Spleen (tissue), 7 donors: ENCODE data around the gene MMRN2.

Experiments
- POLR2A ChIP-seq, 3 donors: fragments of 450-650 bp; IDR thresholded peaks; one replicate each; pipeline ENCODE4 v1.5.1; 2017; ENCODE audit warnings: antibody characterized with exemption in 3 of 3, mild to moderate bottlenecking in 1 of 3
- POLR2AphosphoS5 ChIP-seq, 3 donors: sonication (generic); formaldehyde crosslinking; IDR thresholded peaks; one replicate each; pipeline ENCODE4 v1.5.1; 2017; ENCODE audit warnings: antibody characterized with exemption in 3 of 3
- TF ChIP-seq, protein P1 (sequence below), 11 experiments: fragments of 200-600 bp in 7 of 11; fragments of 450-650 bp in 4 of 11; sonication (generic) in 4 of 11; IDR thresholded peaks in 8 of 11; conservative IDR thresholded peaks in 3 of 11; 1 replicate in 7 of 11; 2 replicates in 4 of 11; pipeline versions ENCODE4 v1.4.0 to v1.8.0; 2016 to 2021; ENCODE audit warnings: antibody characterized with exemption in 11 of 11, inconsistent platforms in 4 of 11, mild to moderate bottlenecking in 1 of 11
- donor health status: DM: no; HTN: no; CAD: no; lungs with moderate emphysema.
- donor health status: DM: no; HTN: no; CAD: no.
- donor health status: DM: no; HTN: no; CAD: no.

DNA sequence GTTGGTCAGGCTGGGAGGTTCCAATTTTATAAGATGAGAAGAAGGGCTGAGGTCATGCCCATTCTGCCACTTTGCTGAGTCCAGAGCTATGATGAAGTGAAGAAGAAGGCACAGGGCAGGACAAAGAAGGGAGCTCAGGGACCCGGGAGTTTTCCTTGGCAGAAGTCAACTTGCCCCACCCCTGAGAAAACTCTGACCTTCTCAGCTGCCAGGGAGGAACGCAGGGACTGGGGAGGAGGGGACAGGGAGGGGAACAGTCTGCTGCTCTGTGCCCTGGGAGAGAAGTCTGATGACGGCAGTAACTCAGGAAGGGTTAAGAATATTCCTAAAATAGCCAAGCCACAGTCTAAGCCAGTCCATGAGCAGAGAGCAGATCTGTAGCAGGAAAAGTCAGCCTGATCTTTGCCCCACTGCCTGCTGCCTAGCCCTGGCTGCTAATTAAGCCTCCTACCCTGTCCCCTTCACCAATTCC lies 22.6 kb upstream of the MMRN2 start:
- TF ChIP-seq POLR2A (IDR thresholded peaks at IDR 0.05): no peak
- TF ChIP-seq, protein P1, sequence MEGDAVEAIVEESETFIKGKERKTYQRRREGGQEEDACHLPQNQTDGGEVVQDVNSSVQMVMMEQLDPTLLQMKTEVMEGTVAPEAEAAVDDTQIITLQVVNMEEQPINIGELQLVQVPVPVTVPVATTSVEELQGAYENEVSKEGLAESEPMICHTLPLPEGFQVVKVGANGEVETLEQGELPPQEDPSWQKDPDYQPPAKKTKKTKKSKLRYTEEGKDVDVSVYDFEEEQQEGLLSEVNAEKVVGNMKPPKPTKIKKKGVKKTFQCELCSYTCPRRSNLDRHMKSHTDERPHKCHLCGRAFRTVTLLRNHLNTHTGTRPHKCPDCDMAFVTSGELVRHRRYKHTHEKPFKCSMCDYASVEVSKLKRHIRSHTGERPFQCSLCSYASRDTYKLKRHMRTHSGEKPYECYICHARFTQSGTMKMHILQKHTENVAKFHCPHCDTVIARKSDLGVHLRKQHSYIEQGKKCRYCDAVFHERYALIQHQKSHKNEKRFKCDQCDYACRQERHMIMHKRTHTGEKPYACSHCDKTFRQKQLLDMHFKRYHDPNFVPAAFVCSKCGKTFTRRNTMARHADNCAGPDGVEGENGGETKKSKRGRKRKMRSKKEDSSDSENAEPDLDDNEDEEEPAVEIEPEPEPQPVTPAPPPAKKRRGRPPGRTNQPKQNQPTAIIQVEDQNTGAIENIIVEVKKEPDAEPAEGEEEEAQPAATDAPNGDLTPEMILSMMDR (IDR thresholded peaks at IDR 0.05 in 8 of 11, conservative IDR thresholded peaks at IDR 0.05 in 3 of 11): no peak
- peak in 2 of 3 donors; percentile 27 to 34 for TF ChIP-seq POLR2AphosphoS5 (IDR thresholded peaks at IDR 0.05)
